ENCODE results near the gene BCO1. TPM values are rescaled to one million over a fixed set of nuclear protein-coding genes. Genes with fewer than 3 reads are reported as not detected.

Gene BCO1
- polyA plus RNA-seq, 6 donors from 2014 or later = not detected

DNA sequence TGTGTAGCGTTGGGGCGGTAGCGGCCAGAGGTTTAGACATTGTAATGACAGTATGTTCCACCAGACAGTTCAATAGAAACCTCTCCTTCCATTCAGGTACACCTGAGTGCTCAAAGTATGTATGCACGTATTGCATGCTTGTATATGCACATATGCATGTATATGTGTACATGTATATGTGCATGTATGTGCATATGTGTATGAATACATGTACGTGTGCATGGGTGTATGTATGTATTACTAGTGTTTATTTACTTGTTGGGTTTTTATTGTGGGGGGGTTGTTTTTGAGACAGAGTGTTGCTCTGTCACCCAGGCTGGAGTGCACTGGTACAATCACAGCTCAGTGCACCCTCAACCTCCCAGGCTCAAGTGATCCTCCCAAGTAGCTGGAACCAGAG lies 30.0 kb downstream of the BCO1 start:
- Mint-ChIP-seq H3K9me3 (peaks cover 0 to 6% (median 0%) of the 10 kb centered on the region in 7 donors), H3K36me3 (no peaks in the 10 kb centered on the region), H3K4me1 (peaks cover 0 to 3% (median 0%) of the 10 kb centered on the region in 3 donors), H3K27me3 (peaks cover 10 to 19% (median 15%) of the 10 kb centered on the region in 3 donors), H3K4me3 (no peak overlapping the region), H3K27ac (no peak overlapping the region)
- ATAC-seq (ENCODE audit: low read depth in 2 of 2) (no peak), DNase-seq (no peak)

DNA sequence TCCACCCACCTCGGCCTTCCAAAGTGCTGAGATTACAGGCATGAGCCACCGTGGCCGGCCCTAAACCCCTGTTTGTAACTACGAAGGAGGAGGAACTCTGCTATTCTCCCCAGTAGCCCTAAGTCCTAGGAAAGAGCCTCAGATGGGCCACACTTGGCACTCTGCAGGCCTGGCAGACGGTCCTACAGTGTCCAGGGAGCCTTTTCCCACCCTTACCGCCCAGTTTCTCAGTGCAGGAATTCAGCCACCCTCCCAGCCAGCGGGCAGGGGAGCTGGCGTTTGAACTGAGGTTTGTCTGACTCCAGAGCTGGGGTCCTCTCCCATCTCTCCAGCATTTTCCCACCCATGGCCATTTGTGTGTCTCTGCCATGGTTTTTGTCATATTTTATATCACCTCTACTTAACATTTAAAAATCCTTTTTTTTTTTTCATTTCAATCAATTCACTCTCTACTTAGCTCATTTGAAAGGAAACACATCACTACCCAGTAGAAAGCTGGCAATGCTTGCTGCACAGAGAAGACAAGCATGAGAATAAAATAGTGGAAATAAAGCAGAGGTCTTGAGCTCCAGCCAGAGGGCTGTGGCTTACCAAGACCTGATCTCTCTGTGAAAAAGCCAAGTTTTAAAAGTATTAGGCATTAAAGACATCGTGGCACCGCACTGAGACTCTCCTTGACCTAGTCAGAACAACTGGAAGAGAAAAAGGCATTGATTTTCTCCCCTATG lies 34.9 kb downstream of the BCO1 start:
- ATAC-seq (ENCODE audit: low read depth in 2 of 2) (no peak), DNase-seq (no peak)
- H3K27ac Mint-ChIP-seq = no peak overlapping the region
- H3K4me1 Mint-ChIP-seq = no peaks in the 10 kb centered on the region
- H3K4me3 Mint-ChIP-seq = no peak overlapping the region
- no peaks in the 10 kb centered on the region for H3K36me3 Mint-ChIP-seq
- H3K9me3 Mint-ChIP-seq = no peaks in the 10 kb centered on the region
- H3K27me3 Mint-ChIP-seq = peaks cover 8 to 12% (median 8%) of the 10 kb centered on the region in 3 donors

DNA sequence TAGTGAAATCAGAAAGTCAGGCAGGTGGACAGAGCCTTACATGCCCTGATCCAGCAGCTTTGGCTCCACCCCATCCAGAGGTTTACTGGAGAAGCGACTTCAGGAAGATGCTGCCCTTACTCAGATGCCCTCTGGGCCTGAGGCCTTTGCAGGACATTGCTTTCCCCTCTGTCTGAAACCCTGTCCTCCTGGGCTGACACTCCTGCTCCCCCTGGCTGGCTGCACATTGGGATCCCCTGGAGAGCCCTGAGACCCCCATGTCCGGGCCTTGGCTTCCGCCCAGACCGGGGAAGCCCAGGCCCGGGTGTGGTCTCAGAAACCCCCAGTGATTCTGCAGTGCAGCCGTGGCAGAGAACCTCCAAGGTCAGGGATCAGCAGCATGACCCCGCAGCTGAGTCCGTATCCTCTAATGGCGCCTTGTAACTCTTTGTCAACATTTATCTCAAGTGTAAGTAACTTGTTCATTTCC lies 36.6 kb downstream of the BCO1 start:
- Mint-ChIP-seq H3K27ac (no peak overlapping the region), H3K27me3 (peaks cover 6 to 12% (median 8%) of the 10 kb centered on the region in 3 donors), H3K4me3 (no peak overlapping the region), H3K4me1 (no peaks in the 10 kb centered on the region), H3K36me3 (no peaks in the 10 kb centered on the region), H3K9me3 (no peaks in the 10 kb centered on the region)
- ATAC-seq (ENCODE audit: low read depth in 2 of 2) (no peak), DNase-seq (no peak)

DNA sequence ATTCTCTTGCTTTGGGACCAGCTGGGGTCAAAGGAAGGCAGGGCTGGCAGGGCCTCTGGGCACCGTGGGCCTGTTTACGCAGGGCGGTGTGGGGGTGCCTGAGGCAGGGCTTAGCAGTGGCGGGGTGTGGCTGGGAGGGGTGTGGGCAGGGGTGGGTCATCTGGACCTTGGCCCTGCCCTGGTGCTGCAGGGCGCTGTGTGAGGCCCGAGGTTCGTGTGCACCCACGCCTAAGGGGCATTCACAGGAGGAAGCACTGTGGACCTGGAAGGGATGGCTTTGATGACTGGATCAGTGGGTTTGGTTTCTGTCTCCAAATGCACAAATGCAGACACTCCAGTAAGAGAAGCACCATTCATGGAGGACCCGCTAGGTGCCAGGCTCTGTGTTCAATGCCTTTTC lies 37.3 kb downstream of the BCO1 start:
- Mint-ChIP-seq H3K4me3 (no peak overlapping the region), H3K27ac (no peak overlapping the region), H3K4me1 (no peaks in the 10 kb centered on the region), H3K27me3 (peaks cover 6 to 12% (median 8%) of the 10 kb centered on the region in 3 donors), H3K36me3 (no peaks in the 10 kb centered on the region), H3K9me3 (no peaks in the 10 kb centered on the region)
- DNase-seq (no peak), ATAC-seq (ENCODE audit: low read depth in 2 of 2) (no peak)

DNA sequence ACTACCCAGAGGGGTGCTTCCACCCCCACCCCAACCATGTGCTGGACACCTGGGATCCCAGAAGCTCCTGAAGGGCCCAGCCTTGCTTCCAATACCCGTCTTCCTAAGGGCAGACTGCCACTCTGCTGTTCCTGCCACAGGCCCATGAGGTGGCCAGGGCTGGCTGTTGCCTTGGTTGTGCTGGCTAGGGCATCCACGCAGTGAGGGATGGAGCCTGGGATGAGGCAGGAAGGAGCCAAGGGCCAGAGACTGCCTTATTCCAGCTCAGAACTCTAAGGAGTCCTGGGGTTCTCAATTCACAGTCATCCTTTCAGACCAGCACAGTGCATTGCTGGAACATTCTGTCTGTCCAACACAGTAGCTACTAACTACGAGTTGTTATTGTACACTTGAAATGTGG lies 37.8 kb downstream of the BCO1 start:
- DNase-seq (no peak), ATAC-seq (ENCODE audit: low read depth in 2 of 2) (no peak)
- Mint-ChIP-seq H3K27ac (no peak overlapping the region), H3K27me3 (peaks cover 5 to 9% (median 6%) of the 10 kb centered on the region in 3 donors), H3K4me1 (no peaks in the 10 kb centered on the region), H3K9me3 (no peaks in the 10 kb centered on the region), H3K36me3 (no peaks in the 10 kb centered on the region), H3K4me3 (no peak overlapping the region)

DNA sequence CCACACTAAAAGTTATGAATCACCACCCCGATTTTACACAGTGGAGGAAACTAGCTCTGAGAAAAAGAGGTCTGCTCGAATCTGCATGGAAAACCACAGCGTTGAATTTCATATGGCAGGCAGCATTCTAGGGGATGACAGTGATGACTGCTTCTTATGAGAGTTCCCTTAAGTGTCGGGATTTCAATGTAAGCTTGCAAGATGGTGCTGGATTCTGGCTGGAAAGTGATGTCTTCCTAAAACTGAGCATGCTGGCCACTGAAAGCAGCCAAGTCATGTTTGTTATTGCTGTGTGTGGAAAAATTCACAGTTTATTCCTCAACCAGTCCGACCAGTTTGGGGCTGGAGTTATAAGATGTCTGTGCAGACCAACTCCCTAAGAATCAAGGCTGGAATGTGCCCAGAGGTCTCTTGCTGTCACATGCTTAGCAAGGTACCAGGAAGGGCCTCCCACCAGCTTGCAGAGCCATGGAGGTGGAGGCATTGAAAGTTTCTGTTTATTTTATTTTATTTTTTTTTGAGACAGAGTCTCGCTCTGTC lies 39.1 kb downstream of the BCO1 start:
- Mint-ChIP-seq H3K36me3 (no peaks in the 10 kb centered on the region), H3K27ac (no peak overlapping the region), H3K4me3 (no peak overlapping the region), H3K9me3 (no peaks in the 10 kb centered on the region), H3K27me3 (peaks cover 0 to 8% (median 6%) of the 10 kb centered on the region in 3 donors), H3K4me1 (no peaks in the 10 kb centered on the region)
- DNase-seq = no peak
- no peak for ATAC-seq (ENCODE audit: low read depth in 2 of 2)

DNA sequence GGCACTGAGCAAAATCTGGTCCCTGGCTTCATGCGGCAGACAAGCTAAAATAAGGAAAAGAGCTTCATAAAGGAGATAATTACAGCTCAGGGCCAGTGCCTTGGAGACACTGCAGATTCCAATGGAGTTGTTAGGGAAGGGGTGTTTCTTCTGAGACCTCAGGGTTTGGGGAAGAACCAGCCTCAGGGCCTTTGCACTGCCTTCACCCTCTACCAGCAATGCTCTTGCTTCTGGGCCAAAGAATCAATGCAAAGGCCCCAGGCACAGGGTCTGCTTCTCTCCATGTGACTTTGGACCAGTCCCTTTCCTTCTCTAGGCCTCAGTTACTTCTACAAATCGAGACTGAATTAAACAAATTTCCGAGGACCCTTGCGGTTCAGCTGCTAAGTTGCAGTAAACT lies 40.0 kb downstream of the BCO1 start:
- peaks cover 0 to 8% (median 4%) of the 10 kb centered on the region in 3 donors for H3K27me3 Mint-ChIP-seq
- no peaks in the 10 kb centered on the region for H3K36me3 Mint-ChIP-seq
- no peak for DNase-seq
- no peaks in the 10 kb centered on the region for H3K9me3 Mint-ChIP-seq
- H3K27ac Mint-ChIP-seq = no peak overlapping the region
- H3K4me3 Mint-ChIP-seq = no peak overlapping the region
- ATAC-seq (ENCODE audit: low read depth in 2 of 2) = no peak
- H3K4me1 Mint-ChIP-seq = no peaks in the 10 kb centered on the region

DNA sequence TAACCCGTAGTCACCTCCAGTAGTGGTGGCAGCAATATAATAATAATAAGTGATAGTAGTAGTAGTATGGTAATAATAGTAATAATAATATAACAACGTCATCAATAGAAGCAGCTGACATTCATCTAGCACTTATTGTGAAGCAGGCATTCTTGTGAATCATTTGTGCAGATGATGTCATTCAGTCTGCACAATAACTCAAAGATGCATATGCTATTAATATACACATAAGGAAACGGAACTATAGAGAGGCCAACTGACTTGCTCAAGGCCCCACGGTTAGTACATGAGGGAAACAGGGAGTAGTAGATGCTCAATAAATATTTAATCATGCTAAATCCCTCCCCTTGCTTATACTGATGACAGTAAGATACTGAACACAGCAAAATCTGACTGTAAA lies 40.9 kb downstream of the BCO1 start:
- H3K4me1 Mint-ChIP-seq = no peaks in the 10 kb centered on the region
- ATAC-seq (ENCODE audit: low read depth in 2 of 2) (no peak), DNase-seq (no peak)
- no peaks in the 10 kb centered on the region for H3K9me3 Mint-ChIP-seq
- peaks cover 0 to 8% (median 0%) of the 10 kb centered on the region in 3 donors for H3K27me3 Mint-ChIP-seq
- H3K36me3 Mint-ChIP-seq = no peaks in the 10 kb centered on the region
- H3K27ac Mint-ChIP-seq = no peak overlapping the region
- H3K4me3 Mint-ChIP-seq = no peak overlapping the region

DNA sequence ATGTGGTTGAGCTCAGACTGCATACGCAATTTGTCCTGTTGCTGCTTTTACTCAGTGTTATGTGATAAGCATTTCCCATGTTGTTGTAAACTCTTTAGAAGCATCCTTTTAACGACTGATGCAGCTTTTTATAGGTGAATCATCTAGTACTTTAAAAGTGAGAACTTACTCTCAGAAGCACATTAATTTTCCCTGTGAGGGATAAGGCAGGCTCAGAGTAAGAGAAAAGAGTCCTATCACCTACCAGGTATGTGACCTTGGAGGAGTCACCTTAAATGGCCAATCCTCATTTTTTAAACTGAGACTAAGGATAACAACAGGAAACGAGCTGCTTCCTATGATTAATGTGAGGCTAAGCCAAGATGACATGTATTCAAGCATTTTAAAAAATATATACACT lies 41.9 kb downstream of the BCO1 start:
- Mint-ChIP-seq H3K4me1 (no peaks in the 10 kb centered on the region), H3K27ac (no peak overlapping the region), H3K9me3 (no peaks in the 10 kb centered on the region), H3K4me3 (no peak overlapping the region), H3K27me3 (peaks cover 0 to 3% (median under 1%) of the 10 kb centered on the region in 3 donors), H3K36me3 (no peaks in the 10 kb centered on the region)
- DNase-seq = no peak
- ATAC-seq (ENCODE audit: low read depth in 2 of 2) = no peak

DNA sequence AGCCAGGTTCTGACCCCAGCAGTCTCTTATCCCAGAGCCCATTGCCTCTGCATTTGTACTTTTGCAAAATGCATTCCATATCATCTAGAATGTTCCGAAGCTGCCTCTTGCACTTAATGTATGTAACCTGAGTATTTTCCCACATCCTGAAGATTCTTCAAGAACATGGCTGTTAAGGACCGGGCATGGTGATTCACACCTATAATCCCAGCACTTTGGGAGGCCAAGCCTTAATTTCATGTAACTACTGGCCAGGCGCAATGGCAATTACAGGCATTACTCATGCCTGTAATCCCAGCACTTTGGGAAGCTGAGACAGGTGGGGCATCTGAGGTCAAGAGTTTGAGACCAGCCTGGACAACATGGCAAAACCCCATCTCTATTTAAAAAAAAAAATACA lies 44.6 kb downstream of the BCO1 start:
- DNase-seq (no peak), ATAC-seq (ENCODE audit: low read depth in 2 of 2) (no peak)
- Mint-ChIP-seq H3K27ac (no peak overlapping the region), H3K27me3 (peaks cover 0 to 4% (median 0%) of the 10 kb centered on the region in 3 donors), H3K4me3 (no peak overlapping the region), H3K36me3 (no peaks in the 10 kb centered on the region), H3K4me1 (no peaks in the 10 kb centered on the region), H3K9me3 (no peaks in the 10 kb centered on the region)

DNA sequence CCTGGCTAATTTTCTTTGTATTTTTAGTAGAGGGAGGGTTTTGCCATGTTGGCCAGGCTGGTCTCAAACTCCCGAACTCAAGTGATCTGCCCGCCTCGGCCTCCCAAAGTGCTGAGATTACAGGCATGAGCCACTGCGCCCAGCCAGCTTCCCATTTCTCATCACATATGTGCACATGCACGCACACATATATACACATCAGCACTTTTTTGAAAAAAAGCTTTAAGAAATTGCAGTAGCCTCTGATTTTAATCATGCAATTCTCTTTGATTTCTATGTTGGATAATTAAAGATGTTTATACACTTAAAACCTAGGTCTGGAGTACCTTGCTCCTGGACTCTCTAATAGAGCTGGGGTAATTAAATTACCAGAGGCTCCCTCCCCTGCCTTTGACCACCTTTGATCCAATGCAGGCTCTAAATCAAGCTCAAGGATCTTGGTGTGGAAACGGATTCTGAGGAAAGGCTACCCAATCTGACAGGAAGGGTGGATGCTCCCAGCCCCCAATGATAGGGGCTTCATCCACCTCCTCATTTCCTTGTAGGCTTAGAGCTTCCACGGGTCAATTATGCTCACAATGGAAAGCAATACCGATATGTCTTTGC lies 46.6 kb downstream of the BCO1 start:
- peaks cover 0 to 4% (median 3%) of the 10 kb centered on the region in 3 donors for H3K27me3 Mint-ChIP-seq
- no peak overlapping the region for H3K4me3 Mint-ChIP-seq
- no peaks in the 10 kb centered on the region for H3K9me3 Mint-ChIP-seq
- H3K4me1 Mint-ChIP-seq = no peaks in the 10 kb centered on the region
- DNase-seq (no peak), ATAC-seq (ENCODE audit: low read depth in 2 of 2) (no peak)
- H3K36me3 Mint-ChIP-seq = no peaks in the 10 kb centered on the region
- H3K27ac Mint-ChIP-seq = no peak overlapping the region

DNA sequence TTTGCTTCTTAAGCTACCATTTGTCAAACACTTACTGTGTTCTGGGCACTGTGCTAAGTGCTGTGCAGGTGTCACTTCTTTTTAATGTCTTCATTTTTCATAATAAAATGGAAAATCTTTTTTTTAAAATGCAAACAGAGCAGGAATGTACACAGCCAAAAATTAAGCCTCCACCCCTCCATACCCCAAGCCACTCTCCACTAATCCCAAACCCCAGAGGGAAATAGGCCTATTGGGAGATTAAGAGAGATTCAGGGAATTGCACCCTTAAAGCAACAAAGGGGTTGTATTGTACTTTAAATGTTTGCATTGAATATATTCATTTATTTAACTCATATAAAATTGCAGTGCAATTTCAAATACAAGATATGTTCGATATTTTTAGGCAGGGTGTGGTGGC lies 47.7 kb downstream of the BCO1 start:
- peaks cover 0 to 6% (median 4%) of the 10 kb centered on the region in 3 donors for H3K27me3 Mint-ChIP-seq
- H3K4me1 Mint-ChIP-seq = no peaks in the 10 kb centered on the region
- DNase-seq = no peak
- no peaks in the 10 kb centered on the region for H3K9me3 Mint-ChIP-seq
- H3K27ac Mint-ChIP-seq = no peak overlapping the region
- no peak overlapping the region for H3K4me3 Mint-ChIP-seq
- no peaks in the 10 kb centered on the region for H3K36me3 Mint-ChIP-seq
- no peak for ATAC-seq (ENCODE audit: low read depth in 2 of 2)

DNA sequence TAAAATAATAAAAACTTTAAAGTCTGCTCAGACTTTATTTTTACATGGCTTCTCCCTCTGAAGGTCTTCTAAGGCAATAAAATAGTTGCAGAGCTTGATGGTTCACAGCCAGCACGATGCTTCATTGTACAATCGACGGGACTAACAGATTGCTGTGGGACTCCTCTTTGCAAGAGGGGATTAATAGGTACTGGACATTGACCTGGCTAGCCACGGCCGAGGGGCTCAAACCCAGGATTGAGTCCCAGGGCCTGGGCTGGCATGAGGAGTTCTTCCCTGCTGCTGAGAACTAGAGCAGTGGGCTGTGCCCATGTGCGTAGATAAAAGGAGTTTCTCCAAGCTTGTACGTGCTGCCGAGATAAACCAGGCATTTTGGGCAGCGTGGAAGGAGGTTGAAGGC lies 52.6 kb downstream of the BCO1 start:
- H3K36me3 Mint-ChIP-seq = no peaks in the 10 kb centered on the region
- peaks cover 9 to 26% (median 10%) of the 10 kb centered on the region in 3 donors for H3K27me3 Mint-ChIP-seq
- H3K9me3 Mint-ChIP-seq = no peaks in the 10 kb centered on the region
- H3K4me1 Mint-ChIP-seq = no peaks in the 10 kb centered on the region
- no peak overlapping the region for H3K27ac Mint-ChIP-seq
- DNase-seq (no peak), ATAC-seq (ENCODE audit: low read depth in 2 of 2) (no peak)
- H3K4me3 Mint-ChIP-seq = no peak overlapping the region

DNA sequence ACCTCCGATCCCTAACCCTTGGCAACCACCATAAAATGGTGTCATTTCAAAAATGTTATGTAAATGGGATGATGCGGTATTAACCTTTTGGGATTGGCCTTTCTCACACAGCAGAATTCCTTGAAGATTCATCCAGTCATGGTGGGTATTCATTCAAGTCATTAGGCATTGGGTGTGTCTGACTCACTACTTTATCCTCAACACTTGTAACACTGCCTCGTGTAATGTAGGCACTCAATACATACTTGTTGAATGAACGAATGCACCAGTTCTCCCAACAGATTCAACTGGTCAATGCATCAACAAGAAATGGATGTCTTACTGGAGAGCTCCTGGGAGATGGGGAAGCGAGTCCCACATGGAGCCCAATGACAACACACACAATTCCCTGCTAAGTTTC lies 54.4 kb downstream of the BCO1 start:
- Mint-ChIP-seq H3K27ac (peak overlapping the region in 1 of 6 donors; percentile 71), H3K4me3 (no peak overlapping the region), H3K36me3 (no peaks in the 10 kb centered on the region), H3K27me3 (peaks cover 9 to 33% (median 10%) of the 10 kb centered on the region in 3 donors), H3K4me1 (no peaks in the 10 kb centered on the region), H3K9me3 (peaks cover 0 to 1% (median 0%) of the 10 kb centered on the region in 7 donors)
- ATAC-seq (ENCODE audit: low read depth in 2 of 2) (no peak), DNase-seq (no peak)
